Activated CD8-positive, alpha-beta T cell treated with anti-CD3 and anti-CD28 coated beads, Interleukin-2, amount 10 ng/mL, durations not matched to agents 7 days and 5 days (primary cell): ENCODE measurements around the gene CTNNA1. TPM values are rescaled to one million over a fixed set of nuclear protein-coding genes. Genes with fewer than 3 reads are reported as not detected.
"Not testable (repeated sequence)": the region's sequence is repeated elsewhere in the genome, so short reads cannot be mapped to it uniquely, and the experiment has no call there.

ENCODE experiments used
- ATAC-seq: fragments of 150-1000 bp; cut with Tn5 transposase; one replicate; pipeline ENCODE4 v1.10.0; 2021; ENCODE audit warnings: moderate library complexity
- CTCF ChIA-PET: fragments of 350-600 bp; sonication (Branson Sonifier 250); formaldehyde crosslinking; loops from one replicate; lab custom pipeline; 2021; ENCODE audit warnings: antibody characterized with exemption; lab: Charles Lee
- POLR2A ChIA-PET: fragments of 350-600 bp; sonication (Branson Sonifier 250); formaldehyde crosslinking; loops from one replicate; lab custom pipeline; 2021; ENCODE audit warnings: antibody characterized with exemption; lab: Charles Lee
- DNase-seq: peaks from one replicate; pipeline ENCODE4 v3.0.0-alpha.2; 2020
- H3K27ac Mint-ChIP-seq: one replicate; pipeline ENCODE4 v1.8.0; 2021; ENCODE audit warnings: mild to moderate bottlenecking, mixed read lengths
- H3K27me3 Mint-ChIP-seq: one replicate; pipeline ENCODE4 v1.8.0; 2021; ENCODE audit warnings: low read depth, mixed read lengths
- H3K36me3 Mint-ChIP-seq: one replicate; pipeline ENCODE4 v1.8.0; 2021; ENCODE audit warnings: low read depth, mixed read lengths
- H3K4me1 Mint-ChIP-seq: one replicate; pipeline ENCODE4 v1.8.0; 2021; ENCODE audit warnings: low read depth, mixed read lengths
- H3K4me3 Mint-ChIP-seq: one replicate; pipeline ENCODE4 v1.8.0; 2021; ENCODE audit warnings: mild to moderate bottlenecking, mixed read lengths
- H3K9me3 Mint-ChIP-seq: one replicate; pipeline ENCODE4 v1.8.0; 2022; ENCODE audit warnings: mixed read lengths; ENCODE audit not compliant: insufficient read depth
- total RNA-seq, 2 experiments: library from RNA; stranded (reverse); gene quantifications; one replicate each; pipeline ENCODE4 v1.2.3, GENCODE V29; 2021

CTNNA1 gene
- total RNA-seq, 2 experiments from 2014 or later = 22.4 to 22.9 TPM

DNA sequence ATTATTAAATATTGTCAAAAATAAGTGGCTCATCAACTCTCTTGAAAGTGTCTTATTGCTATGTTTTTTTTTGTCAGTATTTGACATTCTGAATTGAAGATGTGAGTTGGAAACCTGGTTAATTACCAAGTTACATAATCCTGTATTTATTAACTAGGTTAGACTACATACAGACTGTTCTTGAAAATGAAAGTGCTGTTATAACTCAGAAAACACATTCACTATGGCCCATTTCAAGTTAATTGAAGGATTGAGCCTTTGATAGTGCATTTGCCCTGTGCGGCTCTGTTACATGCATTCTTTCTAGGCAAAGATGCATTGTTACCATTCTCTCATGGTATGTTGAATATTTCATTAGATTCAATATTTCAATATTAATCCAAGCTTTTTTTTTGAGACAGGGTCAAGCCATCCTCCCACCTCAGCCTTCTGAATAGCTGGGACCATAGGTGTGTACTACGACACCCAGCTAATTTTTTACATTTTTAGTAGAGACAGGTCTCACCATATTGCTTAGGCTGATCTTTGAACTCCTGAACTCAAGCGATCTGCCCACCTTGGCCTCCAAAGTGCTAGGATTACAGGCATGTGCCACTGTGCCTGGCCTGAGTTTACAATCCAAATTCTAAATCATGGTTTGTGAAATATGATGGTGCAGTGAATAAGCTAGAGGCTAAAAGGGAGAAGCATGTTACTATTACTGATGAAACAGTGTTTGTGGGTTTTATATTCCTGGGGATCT, 10.0 kb downstream of the CTNNA1 start:
- CTCF ChIA-PET = interaction anchor here (0.9 kb wide), 1 partner anchor 111 kb away, joined by 3 read pairs; no protein-coding TSS in a partner anchor
- H3K27me3 Mint-ChIP-seq = peaks cover 34% of the 10 kb centered on the region
- H3K27ac Mint-ChIP-seq = no peak overlapping the region
- DNase-seq (no peak), ATAC-seq (no peak)
- H3K36me3 Mint-ChIP-seq = peaks cover 6% of the 10 kb centered on the region
- H3K4me1 Mint-ChIP-seq = peaks cover 24% of the 10 kb centered on the region
- H3K9me3 Mint-ChIP-seq = no peaks in the 10 kb centered on the region
- POLR2A ChIA-PET = interaction anchor here (0.6 kb wide), 1 partner anchor 780 kb away, joined by 3 read pairs; no protein-coding TSS in a partner anchor
- H3K4me3 Mint-ChIP-seq = no peak overlapping the region

GRCh38 chr5:138770291-138770690, 17.1 kb downstream of the CTNNA1 start:
- no peaks in the 10 kb centered on the region for H3K4me1 Mint-ChIP-seq
- ATAC-seq (no peak), DNase-seq (no peak)
- no peak overlapping the region for H3K4me3 Mint-ChIP-seq
- H3K27me3 Mint-ChIP-seq = peaks cover 32% of the 10 kb centered on the region
- no peaks in the 10 kb centered on the region for H3K36me3 Mint-ChIP-seq
- no peak overlapping the region for H3K27ac Mint-ChIP-seq
- POLR2A ChIA-PET = no interaction called here
- H3K9me3 Mint-ChIP-seq = no peaks in the 10 kb centered on the region
- CTCF ChIA-PET = no interaction called here

DNA sequence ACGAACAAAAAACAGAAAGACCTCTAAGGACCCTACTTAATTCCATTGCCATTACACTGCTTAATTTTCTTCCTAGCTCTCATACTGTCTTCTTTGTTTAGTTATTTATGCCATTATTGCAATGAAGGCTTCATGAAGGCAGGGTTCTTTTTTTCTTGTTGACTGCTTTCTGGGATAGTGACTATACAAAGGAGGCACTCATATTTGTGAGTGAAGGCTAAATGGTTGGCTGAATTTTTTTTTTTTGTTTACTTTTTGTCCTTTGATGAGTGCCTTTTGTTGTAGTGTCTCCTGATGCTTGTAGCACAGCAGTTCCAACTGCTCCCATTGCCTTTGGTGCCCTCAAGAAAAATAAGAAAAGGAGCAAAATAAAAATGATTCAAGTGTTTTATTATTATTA, 17.8 kb downstream of the CTNNA1 start:
- H3K27me3 Mint-ChIP-seq = peaks cover 28% of the 10 kb centered on the region
- ChIA-PET CTCF (no interaction called here), POLR2A (no interaction called here)
- H3K4me1 Mint-ChIP-seq = no peaks in the 10 kb centered on the region
- ATAC-seq = no peak
- H3K9me3 Mint-ChIP-seq = no peaks in the 10 kb centered on the region
- DNase-seq = no peak
- H3K27ac Mint-ChIP-seq = no peak overlapping the region
- H3K4me3 Mint-ChIP-seq = no peak overlapping the region
- H3K36me3 Mint-ChIP-seq = no peaks in the 10 kb centered on the region

DNA sequence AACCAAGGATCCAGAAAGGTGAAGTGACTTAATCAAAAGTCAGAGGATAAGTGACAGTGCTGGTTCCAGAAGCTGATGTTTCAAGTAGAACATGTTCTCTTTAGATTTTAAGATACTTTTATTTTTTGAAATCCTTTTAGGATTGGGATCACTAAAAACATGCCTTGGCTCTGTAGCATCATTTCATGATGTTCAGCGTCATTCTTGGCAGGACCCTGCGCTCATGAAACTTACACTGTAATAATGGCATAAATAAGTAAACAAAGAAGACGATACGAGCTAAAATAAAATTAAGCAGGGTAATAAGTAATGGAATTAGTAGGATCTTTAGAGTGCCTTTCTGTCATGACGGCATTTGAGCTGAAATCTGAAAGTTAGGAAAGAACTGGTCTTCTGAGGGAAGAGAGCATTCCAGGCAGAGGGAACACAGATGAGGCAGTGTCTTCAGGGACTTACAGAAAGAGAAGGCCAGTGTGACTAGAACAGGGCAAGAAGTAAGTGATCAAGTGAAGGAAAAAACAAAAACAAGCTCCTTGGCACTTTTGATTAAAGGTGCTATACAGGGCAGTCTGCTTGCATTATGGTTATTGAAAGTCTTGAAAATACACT, 19.9 kb downstream of the CTNNA1 start:
- peaks cover 16% of the 10 kb centered on the region for H3K27me3 Mint-ChIP-seq
- no peak overlapping the region for H3K4me3 Mint-ChIP-seq
- ChIA-PET POLR2A (no interaction called here), CTCF (interaction anchor here (1.0 to 1.8 kb wide), 4 partner anchors 16 to 194 kb away, joined by 4 to 5 read pairs (median 4); no protein-coding TSS in a partner anchor)
- ATAC-seq = no peak
- H3K27ac Mint-ChIP-seq = no peak overlapping the region
- no peaks in the 10 kb centered on the region for H3K4me1 Mint-ChIP-seq
- DNase-seq = no peak
- H3K9me3 Mint-ChIP-seq = no peaks in the 10 kb centered on the region
- H3K36me3 Mint-ChIP-seq = no peaks in the 10 kb centered on the region

GRCh38 chr5:138773624-138774023, 20.4 kb downstream of the CTNNA1 start:
- POLR2A ChIA-PET, DNase-seq, H3K36me3 Mint-ChIP-seq, H3K9me3 Mint-ChIP-seq, H3K4me1 Mint-ChIP-seq, ATAC-seq, H3K27ac Mint-ChIP-seq, H3K4me3 Mint-ChIP-seq: not testable (repeated sequence)
- peaks cover 15% of the 10 kb centered on the region for H3K27me3 Mint-ChIP-seq
- CTCF ChIA-PET = interaction anchor here (1.0 to 1.8 kb wide), 2 partner anchors 17 to 194 kb away, joined by 4 read pairs; no protein-coding TSS in a partner anchor

- no peaks in the 10 kb centered on the region for H3K4me1 Mint-ChIP-seq
- ChIA-PET CTCF (no interaction called here), POLR2A (no interaction called here)
- peaks cover 15% of the 10 kb centered on the region for H3K27me3 Mint-ChIP-seq
- H3K27ac Mint-ChIP-seq = no peak overlapping the region
- H3K36me3 Mint-ChIP-seq = no peaks in the 10 kb centered on the region
- no peaks in the 10 kb centered on the region for H3K9me3 Mint-ChIP-seq
- no peak overlapping the region for H3K4me3 Mint-ChIP-seq
- DNase-seq (no peak), ATAC-seq (no peak)
These were observed 21.8 kb downstream of the CTNNA1 start for GRCh38 chr5:138775034-138775433.

DNA sequence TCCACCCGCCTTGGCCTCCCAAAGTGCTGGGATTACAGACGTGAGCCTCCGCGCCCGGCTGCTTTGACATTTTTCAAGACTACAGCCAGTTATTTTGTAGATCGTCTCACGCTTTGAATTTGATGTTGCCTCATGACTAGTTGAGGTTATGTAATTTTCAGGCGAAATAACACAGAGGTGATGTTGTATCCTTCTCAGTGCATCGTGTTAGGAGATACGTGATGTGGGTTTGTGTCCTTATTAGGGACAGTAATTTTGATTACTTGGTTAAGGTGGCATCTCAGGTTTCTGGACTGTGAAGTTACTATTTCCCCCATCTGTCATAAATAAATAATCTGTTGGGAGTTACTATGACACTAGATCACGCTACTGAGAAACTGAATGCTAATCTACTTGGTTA, 25.0 kb downstream of the CTNNA1 start:
- Mint-ChIP-seq H3K9me3 (no peaks in the 10 kb centered on the region), H3K36me3 (no peaks in the 10 kb centered on the region), H3K27ac (no peak overlapping the region), H3K4me3 (no peak overlapping the region), H3K4me1 (no peaks in the 10 kb centered on the region), H3K27me3 (peaks cover 4% of the 10 kb centered on the region)
- ATAC-seq = no peak
- POLR2A ChIA-PET = no interaction called here
- no peak for DNase-seq
- CTCF ChIA-PET = no interaction called here

GRCh38 chr5:138783976-138784375, 30.8 kb downstream of the CTNNA1 start:
- DNase-seq (no peak), ATAC-seq (no peak)
- H3K4me1 Mint-ChIP-seq = no peaks in the 10 kb centered on the region
- H3K27me3 Mint-ChIP-seq = peaks cover 11% of the 10 kb centered on the region
- H3K27ac Mint-ChIP-seq = no peak overlapping the region
- CTCF ChIA-PET = interaction anchor here (1.5 kb wide), 1 partner anchor 16 kb away, joined by 3 read pairs; no protein-coding TSS in a partner anchor
- H3K9me3 Mint-ChIP-seq = no peaks in the 10 kb centered on the region
- H3K36me3 Mint-ChIP-seq = no peaks in the 10 kb centered on the region
- H3K4me3 Mint-ChIP-seq = no peak overlapping the region
- POLR2A ChIA-PET = no interaction called here

GRCh38 chr5:138784590-138784989, 31.4 kb downstream of the CTNNA1 start:
- H3K27ac Mint-ChIP-seq = no peak overlapping the region
- H3K27me3 Mint-ChIP-seq = peaks cover 11% of the 10 kb centered on the region
- H3K4me1 Mint-ChIP-seq = no peaks in the 10 kb centered on the region
- H3K9me3 Mint-ChIP-seq = no peaks in the 10 kb centered on the region
- ATAC-seq (no peak), DNase-seq (no peak)
- POLR2A ChIA-PET = no interaction called here
- H3K4me3 Mint-ChIP-seq = no peak overlapping the region
- H3K36me3 Mint-ChIP-seq = no peaks in the 10 kb centered on the region
- CTCF ChIA-PET = interaction anchor here (1.5 kb wide), 1 partner anchor 16 kb away, joined by 3 read pairs; no protein-coding TSS in a partner anchor

DNA sequence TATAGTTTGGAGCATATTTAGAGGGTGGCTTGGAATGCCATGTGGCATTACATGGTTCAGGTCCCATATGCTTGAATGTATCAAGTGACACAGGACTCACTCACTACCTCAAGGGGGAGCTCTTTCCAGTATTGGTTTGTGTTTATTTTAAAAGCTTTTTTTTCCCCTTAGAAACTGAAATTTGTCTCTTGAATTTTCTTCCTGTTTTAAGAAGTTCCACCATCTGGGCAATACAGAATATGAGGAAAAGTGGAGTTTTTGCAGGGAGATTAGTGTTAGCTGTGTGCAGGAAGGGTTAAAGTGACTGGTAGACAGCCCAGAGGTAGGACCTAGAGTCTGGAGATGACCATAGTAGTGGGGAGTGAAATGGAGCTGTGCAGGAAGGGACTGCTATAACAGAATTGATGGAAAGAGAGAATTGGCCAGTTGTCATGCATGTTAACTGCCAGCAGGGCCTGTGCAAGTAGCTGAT, 36.6 kb downstream of the CTNNA1 start:
- H3K4me1 Mint-ChIP-seq = peaks cover 8% of the 10 kb centered on the region
- CTCF ChIA-PET = interaction anchor here (0.6 to 3.1 kb wide), 49 partner anchors 9 to 579 kb away, joined by 3 to 41 read pairs (median 4); partner anchors contain the start of gene HSPA9
- peak; percentile 58 for ATAC-seq
- H3K4me3 Mint-ChIP-seq = no peak overlapping the region
- DNase-seq = peak; percentile 38
- H3K27me3 Mint-ChIP-seq = peaks cover 31% of the 10 kb centered on the region
- POLR2A ChIA-PET = interaction anchor here (0.8 kb wide), 1 partner anchor 58 kb away, joined by 3 read pairs; no protein-coding TSS in a partner anchor
- H3K27ac Mint-ChIP-seq = no peak overlapping the region
- no peaks in the 10 kb centered on the region for H3K36me3 Mint-ChIP-seq
- no peaks in the 10 kb centered on the region for H3K9me3 Mint-ChIP-seq

DNA sequence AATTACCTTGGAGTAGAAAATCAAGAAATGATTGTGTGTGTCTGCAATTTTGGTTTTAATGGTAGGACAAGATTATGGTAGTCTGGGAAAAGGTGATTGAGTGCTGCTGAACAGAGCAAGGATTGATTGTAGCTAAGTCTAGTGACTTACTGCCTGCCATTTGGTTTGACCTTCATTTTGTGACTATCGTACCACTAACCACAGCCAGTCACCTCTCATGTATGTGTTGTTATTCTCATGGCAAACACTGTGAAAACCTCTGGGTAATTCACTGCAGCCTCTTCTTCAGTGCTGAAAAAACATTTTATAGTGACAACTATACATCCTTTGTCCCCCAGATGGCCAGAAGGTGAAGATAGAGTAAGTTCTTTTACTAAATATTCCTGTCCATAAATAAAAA, 37.5 kb downstream of the CTNNA1 start:
- ATAC-seq = no peak
- H3K27me3 Mint-ChIP-seq = peaks cover 36% of the 10 kb centered on the region
- no peak for DNase-seq
- no peaks in the 10 kb centered on the region for H3K36me3 Mint-ChIP-seq
- H3K27ac Mint-ChIP-seq = no peak overlapping the region
- H3K9me3 Mint-ChIP-seq = no peaks in the 10 kb centered on the region
- ChIA-PET CTCF (interaction anchor here (0.9 to 3.1 kb wide), 18 partner anchors 9 to 482 kb away, joined by 3 to 41 read pairs (median 5); partner anchors contain the start of gene HSPA9), POLR2A (interaction anchor here (0.8 kb wide), 1 partner anchor 57 kb away, joined by 3 read pairs; no protein-coding TSS in a partner anchor)
- no peak overlapping the region for H3K4me3 Mint-ChIP-seq
- peaks cover 8% of the 10 kb centered on the region for H3K4me1 Mint-ChIP-seq
